Embryonic facial prominence (tissue), 1 donor: ENCODE measurements around the gene SLFN13.
"Not testable (repeated sequence)": the region's sequence is repeated elsewhere in the genome, so short reads cannot be mapped to it uniquely, and the experiment has no call there.

ENCODE experiments used
- DNase-seq: peaks from one replicate; pipeline ENCODE4 v3.0.0-alpha.2; 2016; ENCODE audit errors: extremely low spot score

Gene SLFN13

GRCh38 chr17:35448214-35448898 lies at the start of gene SLFN13:
SLFN13 (minus strand) TSS chr17:35448766; CDS start chr17:35445680, 3,086 bp downstream.
- DNase-seq, result no peak

- no peak for DNase-seq
Measured at GRCh38 chr17:35496451-35497290, 48.1 kb upstream of the SLFN13 start.

GRCh38 chr17:35493040-35493439 lies 44.5 kb upstream of the SLFN13 start:
- DNase-seq, result no peak

GRCh38 chr17:35491417-35491816 lies 42.9 kb upstream of the SLFN13 start:
- DNase-seq, result no peak

GRCh38 chr17:35489944-35490343 lies 41.4 kb upstream of the SLFN13 start:
- no peak for DNase-seq

- no peak for DNase-seq
Measured at GRCh38 chr17:35488991-35489390, 40.4 kb upstream of the SLFN13 start.

GRCh38 chr17:35486920-35487732 lies 38.6 kb upstream of the SLFN13 start:
- no peak for DNase-seq

- DNase-seq, result no peak
Measured at GRCh38 chr17:35479271-35479670, 30.7 kb upstream of the SLFN13 start.

GRCh38 chr17:35477248-35477647 lies 28.7 kb upstream of the SLFN13 start:
- DNase-seq, result no peak

- DNase-seq, result no peak
Measured at GRCh38 chr17:35476283-35476820, 27.8 kb upstream of the SLFN13 start.

- DNase-seq, result no peak
Measured at GRCh38 chr17:35468475-35468874, 19.9 kb upstream of the SLFN13 start.

- DNase-seq, result no peak
Measured at GRCh38 chr17:35467824-35468223, 19.3 kb upstream of the SLFN13 start.

- DNase-seq, result no peak
Measured at GRCh38 chr17:35460354-35460851, 11.8 kb upstream of the SLFN13 start.

GRCh38 chr17:35454035-35454434 lies 5.5 kb upstream of the SLFN13 start:
- not testable (repeated sequence) for DNase-seq

GRCh38 chr17:35453171-35453570 lies 4.6 kb upstream of the SLFN13 start:
- DNase-seq, result no peak

GRCh38 chr17:35449371-35449931 lies 885 bp upstream of the SLFN13 start:
- DNase-seq, result no peak

GRCh38 chr17:35448899-35449227 lies 297 bp upstream of the SLFN13 start:
- no peak for DNase-seq

- DNase-seq, result no peak
Measured at GRCh38 chr17:35447499-35447898, 1.1 kb downstream of the SLFN13 start.

GRCh38 chr17:35438433-35438832 lies 10.1 kb downstream of the SLFN13 start:
- DNase-seq, result no peak

GRCh38 chr17:35433075-35433894 lies 15.3 kb downstream of the SLFN13 start:
- DNase-seq, result peak; percentile 80
